HFFc6 (cell line): Measurements from ENCODE around the gene HIP1R. TPM values are rescaled to one million over a fixed set of nuclear protein-coding genes. Genes with fewer than 3 reads are reported as not detected.

ENCODE experiments used
- DNase-seq: peaks from one replicate; pipeline ENCODE4 v3.0.0-alpha.2; 2018
- H3K27ac Mint-ChIP-seq: 2 replicates; pipeline ENCODE4 v1.8.0; 2020; ENCODE audit warnings: mild to moderate bottlenecking, mixed read lengths
- H3K27me3 Mint-ChIP-seq: 2 replicates; pipeline ENCODE4 v1.8.0; 2021; ENCODE audit warnings: mild to moderate bottlenecking, moderate library complexity, mixed read lengths; ENCODE audit not compliant: insufficient read depth
- H3K36me3 Mint-ChIP-seq: 2 replicates; pipeline ENCODE4 v1.8.0; 2021; ENCODE audit warnings: low read depth, mixed read lengths
- H3K4me1 Mint-ChIP-seq: 2 replicates; pipeline ENCODE4 v1.8.0; 2020; ENCODE audit warnings: low read depth, mixed read lengths
- H3K4me3 Mint-ChIP-seq: 2 replicates; pipeline ENCODE4 v1.8.0; 2020; ENCODE audit warnings: mild to moderate bottlenecking, moderate library complexity, mixed read lengths
- H3K9me3 Mint-ChIP-seq: 2 replicates; pipeline ENCODE4 v1.8.0; 2020; ENCODE audit warnings: mild to moderate bottlenecking, mixed read lengths
- CTCF ChIP-seq: fragments of 200-600 bp; sonication (generic); IDR thresholded peaks from 2 replicates; pipeline ENCODE4 v1.5.0; 2021; ENCODE audit warnings: antibody characterized with exemption, mild to moderate bottlenecking
- total RNA-seq, 6 experiments: library from RNA; stranded (reverse); fragmentation: NEBNext Ultra II Directional; extraction: Animal tissue kit (Norgen Biotek cat#: 25700); gene quantifications; 2 replicates in 1 of 6; 3 replicates in 5 of 6; pipeline ENCODE4 v1.2.3, GENCODE V29; 2021

The HIP1R gene
- total RNA-seq, 6 experiments from 2014 or later, result 6.7 to 9.8 (median 8.4) TPM

GRCh38 chr12:122848471-122849351 is 13.5 kb downstream of the HIP1R start:
- H3K9me3 Mint-ChIP-seq, result no peaks in the 10 kb centered on the region
- H3K36me3 Mint-ChIP-seq, result no peaks in the 10 kb centered on the region
- no peak overlapping the region for H3K27ac Mint-ChIP-seq
- peaks cover under 1% of the 10 kb centered on the region for H3K27me3 Mint-ChIP-seq
- no peak overlapping the region for H3K4me3 Mint-ChIP-seq
- DNase-seq, result no peak
- peaks cover 15% of the 10 kb centered on the region for H3K4me1 Mint-ChIP-seq
- TF ChIP-seq CTCF, result no peak

DNA sequence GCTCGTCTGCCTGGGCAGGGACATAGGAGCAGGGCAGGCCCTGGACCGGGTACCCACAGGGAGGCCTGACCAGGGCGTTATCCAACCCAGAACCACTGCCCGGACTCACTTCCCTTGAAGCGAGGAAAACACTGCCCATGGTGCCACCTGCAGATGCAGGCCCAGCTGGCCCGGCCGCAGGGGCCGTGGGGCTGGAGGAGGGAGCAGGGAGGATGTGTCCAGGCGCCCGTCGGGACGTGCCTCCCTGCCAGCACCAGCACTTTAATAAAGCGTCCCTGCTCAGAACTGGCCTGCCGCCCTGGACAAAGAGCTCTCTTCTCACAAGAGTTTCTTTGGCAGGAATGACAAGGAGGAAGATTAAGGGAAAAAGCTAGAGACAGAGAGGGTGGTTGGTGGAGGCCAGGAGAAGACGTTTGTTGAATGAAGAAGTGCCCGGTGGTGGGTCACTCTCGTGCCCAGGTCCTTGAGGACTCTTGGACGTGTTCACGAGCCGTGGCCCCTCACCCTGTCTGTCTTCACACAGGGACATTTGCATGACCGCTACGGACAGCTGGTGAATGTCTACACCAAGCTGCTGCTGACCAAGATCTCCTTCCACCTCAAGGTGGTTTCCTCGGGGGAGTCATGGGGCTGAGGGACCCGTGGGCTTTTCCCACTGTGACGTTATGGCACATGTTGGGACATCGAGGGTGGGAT is 14.2 kb downstream of the HIP1R start:
- Mint-ChIP-seq H3K27ac (no peak overlapping the region), H3K27me3 (no peaks in the 10 kb centered on the region; the same call in 1 of the 2 replicates), H3K4me1 (peaks cover 15% of the 10 kb centered on the region), H3K4me3 (no peak overlapping the region), H3K36me3 (no peaks in the 10 kb centered on the region), H3K9me3 (no peaks in the 10 kb centered on the region)
- DNase-seq, result no peak
- no peak for TF ChIP-seq CTCF

DNA sequence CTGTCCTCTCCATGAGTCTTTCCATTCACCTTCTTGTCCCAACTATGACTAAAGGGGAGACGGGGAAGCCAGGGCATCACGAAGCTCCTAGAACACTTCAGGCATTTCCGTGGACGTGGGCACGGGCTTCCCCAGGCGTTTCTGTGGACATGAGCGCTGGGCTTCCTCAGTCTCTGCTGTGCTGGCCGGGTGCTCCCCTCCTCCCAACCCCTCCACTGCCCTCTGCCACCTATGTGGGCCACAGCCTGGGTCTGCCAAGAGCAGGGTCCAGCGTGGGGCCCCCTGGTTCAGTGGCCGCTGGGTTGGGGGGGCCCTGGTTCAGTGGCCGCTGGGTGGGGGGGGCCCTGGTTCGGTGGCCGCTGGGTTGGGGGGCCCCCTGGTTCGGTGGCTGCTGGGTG is 14.8 kb downstream of the HIP1R start:
- no peak for DNase-seq
- no peaks in the 10 kb centered on the region for H3K9me3 Mint-ChIP-seq
- H3K27me3 Mint-ChIP-seq, result no peaks in the 10 kb centered on the region; the same call in 1 of the 2 replicates
- peaks cover 15% of the 10 kb centered on the region for H3K4me1 Mint-ChIP-seq
- no peak overlapping the region for H3K27ac Mint-ChIP-seq
- no peak overlapping the region for H3K4me3 Mint-ChIP-seq
- H3K36me3 Mint-ChIP-seq, result no peaks in the 10 kb centered on the region
- TF ChIP-seq CTCF, result no peak

GRCh38 chr12:122850695-122851350 is 15.6 kb downstream of the HIP1R start:
- Mint-ChIP-seq H3K27ac (no peak overlapping the region), H3K27me3 (no peaks in the 10 kb centered on the region; the same call in 1 of the 2 replicates), H3K9me3 (no peaks in the 10 kb centered on the region), H3K4me3 (no peak overlapping the region), H3K36me3 (no peaks in the 10 kb centered on the region), H3K4me1 (peaks cover 15% of the 10 kb centered on the region)
- no peak for TF ChIP-seq CTCF
- no peak for DNase-seq

DNA sequence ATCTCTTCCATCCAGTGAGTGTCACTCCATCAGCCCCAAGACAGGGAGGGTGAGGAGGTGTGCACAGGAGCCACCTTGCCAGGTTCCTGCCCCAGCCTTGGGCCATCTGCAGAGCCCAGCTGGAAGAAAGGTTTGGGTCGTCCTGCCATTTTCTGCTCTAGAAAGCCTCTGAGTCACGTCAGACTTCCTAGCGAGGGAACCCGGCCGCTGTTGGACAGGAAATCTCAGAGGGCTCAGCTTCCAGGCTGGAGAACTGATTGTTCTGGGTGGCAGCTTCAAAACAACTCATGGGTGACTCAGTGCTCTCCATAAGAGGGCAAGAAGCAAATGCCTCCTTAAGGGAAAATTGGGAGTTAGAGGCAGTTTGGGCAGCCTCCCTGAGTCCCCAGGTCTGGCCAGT is 16.6 kb downstream of the HIP1R start:
- peak; percentile 82 for DNase-seq
- H3K27me3 Mint-ChIP-seq, result no peaks in the 10 kb centered on the region
- peaks cover 15% of the 10 kb centered on the region for H3K4me1 Mint-ChIP-seq
- H3K36me3 Mint-ChIP-seq, result no peaks in the 10 kb centered on the region
- H3K4me3 Mint-ChIP-seq, result peak overlapping the region; percentile 13; the same call in 1 of the 2 replicates
- no peaks in the 10 kb centered on the region for H3K9me3 Mint-ChIP-seq
- TF ChIP-seq CTCF, result no peak
- H3K27ac Mint-ChIP-seq, result peak overlapping the region; percentile 75
